A549 (cell line): ENCODE measurements around the gene MSANTD7. TPM values are rescaled to one million over a fixed set of nuclear protein-coding genes. Genes with fewer than 3 reads are reported as not detected.

Source experiments
- ATAC-seq, 2 experiments: fragments of 200-7000 bp in 1 of 2; fragments of >200 bp in 1 of 2; cut with Nextera tagmentation in 1 of 2; cut with Tn5 transposase in 1 of 2; 3 replicates each; pipeline versions ENCODE4 v1.8.0 to v1.9.1; 2018 to 2020; ENCODE audit warnings: mild to moderate bottlenecking in 1 of 2, moderate library complexity in 1 of 2
- CTCF ChIA-PET: fragments of 300-600 bp; sonication (Branson Sonifier 250); formaldehyde crosslinking; extraction: SDS; loops from one replicate; lab custom pipeline; 2021; ENCODE audit warnings: antibody characterized with exemption, inconsistent platforms; lab: Yijun Ruan, JAX
- POLR2A ChIA-PET: fragments of 350-600 bp; formaldehyde crosslinking; extraction: SDS; loops from one replicate; lab custom pipeline; 2021; ENCODE audit warnings: antibody characterized with exemption, inconsistent platforms; lab: Yijun Ruan, JAX
- DNase-seq, 2 experiments: peaks; one replicate each; pipeline versions ENCODE4 v3.0.0 to v3.0.0-alpha.2; 2011 to 2016; ENCODE audit warnings: low read depth in 1 of 2, low spot score in 1 of 2
- FAIRE-seq: peaks from 2 replicates; lab custom pipeline; 2011; peaks lifted over from hg19 to GRCh38; lab: Jason Lieb, UNC
- H3K27ac ChIP-seq, 2 experiments: fragments of >200 bp; sonication (Bioruptor Twin); formaldehyde crosslinking; 3 replicates each; pipeline ENCODE4 v1.5.1; 2016 to 2017
- H3K4me1 ChIP-seq: fragments of >200 bp; sonication (Bioruptor Twin); formaldehyde crosslinking; 3 replicates; pipeline ENCODE4 v1.6.1; 2016
- H3K4me2 ChIP-seq: fragments of >200 bp; sonication (Bioruptor Twin); formaldehyde crosslinking; 3 replicates; pipeline ENCODE4 v1.6.1; 2016
- H3K4me3 ChIP-seq: fragments of >200 bp; sonication (Bioruptor Twin); formaldehyde crosslinking; 3 replicates; pipeline ENCODE4 v1.5.1; 2016
- H3K9me3 ChIP-seq: fragments of >200 bp; sonication (Bioruptor Twin); formaldehyde crosslinking; 3 replicates; pipeline ENCODE4 v1.6.1; 2016
- CBX2 ChIP-seq: fragments of 200-600 bp; sonication (generic); IDR thresholded peaks from 2 replicates; pipeline ENCODE4 v1.6.1; 2016; ENCODE audit warnings: low read depth, mild to moderate bottlenecking, borderline replicate concordance
- CBX8 ChIP-seq: fragments of 200-600 bp; sonication (generic); IDR thresholded peaks from 2 replicates; pipeline ENCODE4 v1.6.1; 2016
- CHD2 ChIP-seq: fragments of 150-350 bp; IDR thresholded peaks from 2 replicates; pipeline ENCODE4 v1.6.1; 2014; ENCODE audit warnings: low read length; ENCODE audit not compliant: partially characterized antibody
- ESRRA ChIP-seq: fragments of 150-350 bp; IDR thresholded peaks from 2 replicates; pipeline ENCODE4 v1.6.1; 2014; ENCODE audit warnings: mild to moderate bottlenecking, low read length, borderline replicate concordance
- GATA3 ChIP-seq: IDR thresholded peaks from 2 replicates; pipeline ENCODE4 v1.6.1; 2012; ENCODE audit warnings: borderline replicate concordance
- MAFK ChIP-seq: fragments of 450-650 bp; IDR thresholded peaks from 2 replicates; pipeline ENCODE4 v1.6.1; 2014; ENCODE audit not compliant: partially characterized antibody
- MYC ChIP-seq: IDR thresholded peaks from 2 replicates; pipeline ENCODE4 v1.6.1; 2012; ENCODE audit warnings: mild to moderate bottlenecking, inconsistent platforms, low read length, improper control_type of control experiment, borderline replicate concordance
- PHF8 ChIP-seq: fragments of 200-600 bp; sonication (generic); IDR thresholded peaks from 2 replicates; pipeline ENCODE4 v1.6.1; 2016; ENCODE audit warnings: low read depth, mild to moderate bottlenecking, antibody characterized with exemption, moderate library complexity, borderline replicate concordance
- POLR2A ChIP-seq: IDR thresholded peaks from 2 replicates; pipeline ENCODE4 v1.6.1; 2012; ENCODE audit warnings: mild to moderate bottlenecking, low read length
- TFCP2L1 ChIP-seq: fragments of 250-450 bp; sonication (Bioruptor Pico); IDR thresholded peaks from 2 replicates; pipeline ENCODE4 v1.5.0; 2021; ENCODE audit warnings: mild to moderate bottlenecking
- WGBS: methylation state at CpG from one replicate; pipeline ENCODE4 v1.1.6; 2017; ENCODE audit errors: missing lambda C conversion rate; 5-methylcytosine and 5-hydroxymethylcytosine counted together
- polyA plus RNA-seq, 4 experiments: library from polyadenylated mRNA; depleted of rRNA in 3 of 4; stranded (reverse); fragments of >200 nt; fragmentation: RNase III in 1 of 4; extraction: RNeasy Plus Mini Kit Qiagen cat#74134 plus additional on column Dnase treatment in 1 of 4; gene quantifications; 2 replicates in 3 of 4; 3 replicates in 1 of 4; pipeline ENCODE4 v1.2.3, GENCODE V29; 2011 to 2017
- TF ChIP-seq, protein P1 (sequence below): IDR thresholded peaks from 2 replicates; pipeline ENCODE4 v1.6.1; 2012
- TF ChIP-seq, protein P2 (sequence below): IDR thresholded peaks from 2 replicates; pipeline ENCODE4 v1.6.1; 2012; ENCODE audit warnings: low read depth, borderline replicate concordance
- TF ChIP-seq, protein P3 (sequence below): fragments of 250-450 bp; sonication (Bioruptor Pico); IDR thresholded peaks from 2 replicates; pipeline ENCODE4 v1.5.0; 2020; ENCODE audit warnings: low read depth, mild to moderate bottlenecking, moderate library complexity

The MSANTD7 gene
- polyA plus RNA-seq, 2 of the 4 experiments (the other 2 are of a cell fraction): 10.9 TPM

DNA sequence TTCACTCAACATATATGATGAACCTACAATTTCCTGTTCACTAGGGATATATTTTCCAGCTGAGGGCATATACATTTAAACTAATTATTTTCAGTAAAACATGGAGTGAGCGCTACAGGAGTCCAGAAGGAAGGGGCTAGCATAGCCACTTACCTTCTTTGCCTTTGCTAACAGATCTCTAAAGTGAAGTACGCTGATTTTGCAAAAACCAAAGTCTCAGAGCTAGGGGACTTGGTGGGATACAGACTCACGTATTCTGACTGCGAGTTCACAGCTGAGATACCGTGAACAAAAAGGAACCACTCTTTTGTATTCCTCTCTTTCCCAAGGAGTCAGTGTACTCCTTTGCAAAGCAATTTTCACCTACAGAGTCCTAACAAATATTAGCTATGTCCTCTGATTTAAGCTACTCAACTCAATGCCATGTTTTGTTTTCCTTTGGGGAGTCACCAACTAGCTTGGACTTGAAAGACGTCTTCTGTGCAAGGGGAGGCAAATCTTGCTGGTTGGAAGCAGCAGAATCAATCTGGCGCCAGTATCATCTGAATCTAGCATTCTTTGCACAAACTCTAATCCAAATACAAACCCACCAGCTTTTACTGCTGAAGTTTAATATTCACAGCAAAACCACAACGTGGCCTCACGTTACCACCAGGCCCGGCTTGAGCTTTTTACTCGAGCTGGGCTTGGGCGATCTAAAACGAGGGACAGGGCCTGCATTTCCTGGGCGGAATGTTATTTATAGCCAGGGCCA, 926 bp upstream of the MSANTD7 start:
- DNase-seq (no peak), ATAC-seq (no peak), FAIRE-seq (no peak)
- Histone ChIP-seq H3K9me3 (no peaks in the 10 kb centered on the region), H3K4me2 (peak overlapping the region; percentile 75), H3K27ac (peak overlapping the region; percentile 84 to 87), H3K4me1 (peaks cover 8% of the 10 kb centered on the region; the same call in 1 of the 3 replicates), H3K4me3 (peak overlapping the region; percentile 90)
- ChIA-PET CTCF (interaction anchor here (0.9 to 6.3 kb wide), 8 partner anchors 14 to 340 kb away, joined by 3 to 47 read pairs (median 4); no protein-coding TSS in a partner anchor), POLR2A (interaction anchor here (0.6 to 3.4 kb wide), 10 partner anchors 8 to 290 kb away, joined by 3 to 21 read pairs (median 6); partner anchors contain the start of genes DCLRE1C, MEIG1 and SUV39H2)
- WGBS: 35% methylated on average over 13 of the region's 14 CpGs
- TF ChIP-seq, protein P1, sequence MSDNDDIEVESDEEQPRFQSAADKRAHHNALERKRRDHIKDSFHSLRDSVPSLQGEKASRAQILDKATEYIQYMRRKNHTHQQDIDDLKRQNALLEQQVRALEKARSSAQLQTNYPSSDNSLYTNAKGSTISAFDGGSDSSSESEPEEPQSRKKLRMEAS: 0 out of 2 replicates have a peak, but pooled peaks have one; percentile 8
- peak; percentile 73 for TF ChIP-seq MAFK
- TF ChIP-seq, protein P2, sequence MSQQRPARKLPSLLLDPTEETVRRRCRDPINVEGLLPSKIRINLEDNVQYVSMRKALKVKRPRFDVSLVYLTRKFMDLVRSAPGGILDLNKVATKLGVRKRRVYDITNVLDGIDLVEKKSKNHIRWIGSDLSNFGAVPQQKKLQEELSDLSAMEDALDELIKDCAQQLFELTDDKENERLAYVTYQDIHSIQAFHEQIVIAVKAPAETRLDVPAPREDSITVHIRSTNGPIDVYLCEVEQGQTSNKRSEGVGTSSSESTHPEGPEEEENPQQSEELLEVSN: 0 out of 2 replicates have a peak, but pooled peaks have one; percentile 0
- no peak for TF ChIP-seq MYC
- TF ChIP-seq, all 56 proteins: peak for 3

DNA sequence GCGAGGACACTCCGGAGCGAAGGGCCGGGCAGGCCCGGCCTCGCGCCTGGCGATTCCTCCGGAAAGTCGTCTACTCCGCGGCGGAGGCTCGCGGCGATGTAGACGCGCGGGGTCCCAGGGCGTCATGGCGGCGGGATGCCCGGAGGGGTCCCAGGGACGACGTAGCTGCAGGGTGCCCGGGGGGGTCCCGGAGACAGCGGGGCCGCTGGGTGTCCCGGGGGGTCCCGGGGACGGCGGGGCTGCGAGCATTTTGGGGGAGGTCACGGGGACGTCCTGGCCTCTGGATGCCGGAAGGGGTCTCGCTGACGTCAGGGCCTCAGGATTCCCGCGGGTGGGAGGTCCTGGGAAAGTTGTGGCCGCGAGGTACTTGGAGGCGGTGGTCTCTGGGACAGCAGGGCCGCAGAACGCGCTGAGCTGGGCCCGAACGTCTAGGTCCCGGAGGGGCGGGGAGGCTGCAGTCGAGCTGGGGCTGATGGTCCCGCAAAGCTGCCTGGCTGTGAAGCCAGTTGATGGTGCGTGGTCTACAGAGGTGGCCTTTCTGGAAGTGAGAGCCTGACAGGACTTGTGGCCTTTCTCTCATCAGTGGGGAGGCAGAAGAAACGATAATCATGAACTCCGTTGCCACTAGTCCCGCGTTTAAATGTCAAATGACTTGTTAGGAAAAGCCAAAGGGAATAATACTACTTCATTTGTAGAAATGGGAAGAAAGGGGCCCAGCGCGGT, 637 bp downstream of the MSANTD7 start:
- FAIRE-seq (no peak), DNase-seq (peak; percentile 16 to 41), ATAC-seq (peak; percentile 23 to 51; a peak in 4 of 6 replicates)
- Histone ChIP-seq H3K4me2 (peak overlapping the region; percentile 83), H3K4me1 (peaks cover 8% of the 10 kb centered on the region; the same call in 1 of the 3 replicates), H3K27ac (peak overlapping the region; percentile 86 to 94), H3K4me3 (peak overlapping the region; percentile 90), H3K9me3 (no peaks in the 10 kb centered on the region)
- ChIA-PET CTCF (interaction anchor here (1.1 to 6.3 kb wide), 5 partner anchors 15 to 340 kb away, joined by 3 to 47 read pairs (median 9); partner anchors contain the start of gene SUV39H2), POLR2A (interaction anchor here (0.7 to 3.4 kb wide), 7 partner anchors 8 to 234 kb away, joined by 3 to 21 read pairs (median 7); partner anchors contain the start of genes DCLRE1C, MEIG1 and SUV39H2)
- TF ChIP-seq MYC: no peak
- TF ChIP-seq PHF8: peak; percentile 61; the same call in 1 of the 2 replicates
- no peak for TF ChIP-seq CBX2
- no peak for TF ChIP-seq POLR2A
- under 1% methylated on average over 12 of the region's 60 CpGs for WGBS

DNA sequence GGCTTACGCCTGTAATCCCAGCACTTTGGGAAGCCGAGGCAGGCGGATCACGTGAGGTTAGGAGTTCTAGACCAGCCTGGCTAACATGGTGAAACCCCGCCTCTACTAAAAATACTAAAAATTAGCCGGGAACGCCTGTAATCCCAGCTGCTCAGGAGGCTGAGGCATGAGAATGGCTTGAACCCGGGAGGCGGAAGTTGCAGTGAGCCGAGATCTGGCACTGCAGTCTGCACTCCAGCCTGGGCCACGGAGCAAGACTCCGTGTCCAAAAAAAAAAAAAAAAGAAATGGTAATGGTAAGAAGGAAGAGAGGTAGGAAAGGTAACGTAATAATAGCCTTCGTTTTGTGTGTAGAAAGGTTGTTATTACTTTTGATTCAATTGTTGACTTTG, 1.2 kb downstream of the MSANTD7 start:
- TF ChIP-seq, protein P3, sequence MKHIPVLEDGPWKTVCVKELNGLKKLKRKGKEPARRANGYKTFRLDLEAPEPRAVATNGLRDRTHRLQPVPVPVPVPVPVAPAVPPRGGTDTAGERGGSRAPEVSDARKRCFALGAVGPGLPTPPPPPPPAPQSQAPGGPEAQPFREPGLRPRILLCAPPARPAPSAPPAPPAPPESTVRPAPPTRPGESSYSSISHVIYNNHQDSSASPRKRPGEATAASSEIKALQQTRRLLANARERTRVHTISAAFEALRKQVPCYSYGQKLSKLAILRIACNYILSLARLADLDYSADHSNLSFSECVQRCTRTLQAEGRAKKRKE (CRISPR knock-in tag): no peak
- no peak for TF ChIP-seq MYC
- no peak for TF ChIP-seq ESRRA
- no peak for TF ChIP-seq TFCP2L1 (CRISPR knock-in tag)
- TF ChIP-seq CHD2: no peak
- TF ChIP-seq CBX8: no peak
- TF ChIP-seq, all 56 proteins: peak for 0
- Histone ChIP-seq H3K4me3 (peak overlapping the region; percentile 90), H3K27ac (peak overlapping the region; percentile 86 to 94), H3K4me2 (peak overlapping the region; percentile 83), H3K9me3 (no peaks in the 10 kb centered on the region), H3K4me1 (peaks cover 8% of the 10 kb centered on the region; the same call in 1 of the 3 replicates)
- DNase-seq (peak in 1 of 2 experiments; percentile 18), FAIRE-seq (no peak), ATAC-seq (peak in 1 of 2 experiments; percentile 1; a peak in 1 of 6 replicates)
- CTCF ChIA-PET: interaction anchor here (6.3 kb wide), 1 partner anchor 16 kb away, joined by 47 read pairs; no protein-coding TSS in a partner anchor
- POLR2A ChIA-PET: interaction anchor here (0.6 to 3.4 kb wide), 2 partner anchors 39 to 280 kb away, joined by 4 to 21 read pairs; partner anchors contain the start of gene SUV39H2
- 5% methylated on average over 13 of the region's 14 CpGs for WGBS

DNA sequence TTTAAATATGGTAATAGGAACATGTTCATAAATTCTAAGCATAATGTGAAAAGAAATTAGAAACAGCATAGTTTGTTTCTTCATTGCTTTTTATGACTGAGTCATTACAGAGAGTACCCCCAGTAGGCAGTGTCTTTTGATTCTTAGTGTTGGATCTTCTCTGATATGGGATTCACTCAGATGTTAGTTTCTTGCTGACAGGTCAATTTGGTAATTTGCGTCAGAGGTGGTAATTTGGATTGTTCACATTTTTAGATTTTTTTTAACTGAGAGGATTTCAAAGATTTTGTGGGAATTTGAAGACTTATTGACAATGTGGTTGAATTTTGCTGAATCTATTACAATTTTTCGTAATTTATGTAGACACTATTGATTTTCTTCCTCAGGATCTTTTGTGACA, 2.1 kb downstream of the MSANTD7 start:
- ATAC-seq (no peak), DNase-seq (no peak), FAIRE-seq (no peak)
- no peak overlapping the region for H3K4me3 ChIP-seq
- CTCF ChIA-PET: no interaction called here
- POLR2A ChIA-PET: no interaction called here
- peak; percentile 50 for TF ChIP-seq MAFK
- TF ChIP-seq GATA3: no peak
- WGBS: 87% methylated on average over 2 of the region's 2 CpGs
- peak overlapping the region; percentile 83 for H3K4me2 ChIP-seq
- H3K27ac ChIP-seq: no peak overlapping the region
- H3K4me1 ChIP-seq: peaks cover 8% of the 10 kb centered on the region; the same call in 1 of the 3 replicates
- no peaks in the 10 kb centered on the region for H3K9me3 ChIP-seq
